Loucy (cell line): ENCODE results near the gene MEF2C.

Experiments
- CTCF ChIP-seq: fragments of 200-600 bp; sonication (generic); conservative IDR thresholded peaks from 2 replicates; pipeline ENCODE4 v1.5.1; 2014; ENCODE audit warnings: mild to moderate bottlenecking, antibody characterized with exemption, low read length
- EZH2phosphoT487 ChIP-seq: fragments of 200-600 bp; IDR thresholded peaks from 2 replicates; pipeline ENCODE4 v1.6.1; 2018; ENCODE audit warnings: antibody characterized with exemption, mild to moderate bottlenecking, moderate library complexity, borderline replicate concordance

GRCh38 chr5:88883836-88884607 is 1.0 kb upstream of the MEF2C start:
- TF ChIP-seq CTCF = no peak
- TF ChIP-seq EZH2phosphoT487 = no peak
